PC-9 (cell line): ENCODE data around the gene CPVL. TPM values are rescaled to one million over a fixed set of nuclear protein-coding genes. Genes with fewer than 3 reads are reported as not detected.
A peak's percentile ranks its signal among the peaks of the same experiment; 100 is the strongest.

Experiments
- BruUV-seq: library from RNA; stranded (reverse); fragments of 400-500 nt; replicated peaks from 2 replicates; lab custom pipeline; 2021; lab: Mats Ljungman, UMichigan
- CTCF ChIA-PET: fragments of 300-600 bp; sonication (Branson Sonifier 250); formaldehyde crosslinking; loops from one replicate; lab custom pipeline; 2022; ENCODE audit warnings: antibody characterized with exemption; lab: Charles Lee
- POLR2A ChIA-PET: fragments of 300-600 bp; sonication (Branson Sonifier 250); formaldehyde crosslinking; loops from one replicate; lab custom pipeline; 2022; ENCODE audit warnings: antibody characterized with exemption; ENCODE audit not compliant: unreplicated experiment; lab: Charles Lee
- DNase-seq, 2 experiments: peaks; one replicate each; pipeline versions ENCODE4 v3.0.0 to v3.0.0-alpha.2; 2015 to 2022; ENCODE audit warnings: mixed read lengths in 1 of 2
- H2AFZ ChIP-seq: fragments of 200-600 bp; sonication (generic); 2 replicates; pipeline ENCODE4 v1.8.1; 2017; ENCODE audit warnings: antibody characterized with exemption
- H3F3A ChIP-seq: fragments of 200-600 bp; sonication (generic); 2 replicates; pipeline ENCODE4 v1.8.1; 2017; ENCODE audit warnings: antibody characterized with exemption, mild to moderate bottlenecking, low read depth; ENCODE audit not compliant: insufficient read depth
- H3K27ac ChIP-seq: fragments of 200-600 bp; sonication (generic); 2 replicates; pipeline ENCODE4 v1.6.1; 2016; ENCODE audit warnings: mixed run types
- H3K27me3 ChIP-seq: fragments of 200-600 bp; sonication (generic); 2 replicates; pipeline ENCODE4 v1.6.1; 2016; ENCODE audit warnings: low read depth, mixed run types; ENCODE audit not compliant: insufficient read depth
- H3K36me3 ChIP-seq: fragments of 200-600 bp; sonication (generic); 2 replicates; pipeline ENCODE4 v1.6.1; 2016; ENCODE audit warnings: low read depth, mixed run types
- H3K4me1 ChIP-seq: fragments of 200-600 bp; sonication (generic); replicated peaks from 2 replicates; pipeline ENCODE4 v1.6.1; 2016; ENCODE audit warnings: mixed run types; ENCODE audit not compliant: insufficient read depth
- H3K4me2 ChIP-seq: fragments of 200-600 bp; sonication (generic); 2 replicates; pipeline ENCODE4 v1.6.1; 2017; ENCODE audit warnings: mixed run types
- H3K4me3 ChIP-seq: fragments of 200-600 bp; sonication (generic); 2 replicates; pipeline ENCODE4 v1.6.1; 2016; ENCODE audit warnings: mixed run types
- H3K79me2 ChIP-seq: fragments of 200-600 bp; sonication (generic); 2 replicates; pipeline ENCODE4 v1.6.1; 2017; ENCODE audit warnings: low read depth, mixed run types
- H3K9me2 ChIP-seq: fragments of 200-600 bp; sonication (generic); 2 replicates; pipeline ENCODE4 v1.8.1; 2017; ENCODE audit warnings: mild to moderate bottlenecking; ENCODE audit not compliant: insufficient read depth
- H3K9me3 ChIP-seq: fragments of 200-600 bp; sonication (generic); 2 replicates; pipeline ENCODE4 v1.8.1; 2016; ENCODE audit warnings: low read depth; ENCODE audit not compliant: insufficient read depth
- H4K20me1 ChIP-seq: fragments of 200-600 bp; sonication (generic); 2 replicates; pipeline ENCODE4 v1.8.1; 2017; ENCODE audit not compliant: insufficient read depth
- EZH2 ChIP-seq: fragments of 200-600 bp; sonication (generic); IDR thresholded peaks from 2 replicates; pipeline ENCODE4 v1.8.0; 2017; ENCODE audit warnings: antibody characterized with exemption, low read depth
- intact Hi-C: fragments of 100-400 bp; cut with micrococcal nuclease; formaldehyde crosslinking; loops from one replicate; pipeline ENCODE4 v1.10.0; 2022; ENCODE audit not compliant: unreplicated experiment
- total RNA-seq: library from RNA; stranded (reverse); gene quantifications from 2 replicates; pipeline ENCODE4 v1.2.3, GENCODE V29; 2021
- TF ChIP-seq, protein P1 (sequence below): fragments of 200-600 bp; sonication (generic); conservative IDR thresholded peaks from 2 replicates; pipeline ENCODE4 v1.6.1; 2017; ENCODE audit warnings: mixed run types, antibody characterized with exemption, mild to moderate bottlenecking, moderate library complexity

The CPVL gene
- total RNA-seq, 1 experiment from 2014 or later, result not detected

GRCh38 chr7:28989211-28989980 lies 156.9 kb downstream of the CPVL start:
- Histone ChIP-seq H3K27me3 (no peaks in the 10 kb centered on the region), H3K4me2 (no peak overlapping the region), H2AFZ (no peak overlapping the region), H3K79me2 (no peaks in the 10 kb centered on the region), H4K20me1 (no peaks in the 10 kb centered on the region), H3K9me3 (peaks cover 7% of the 10 kb centered on the region; the same call in 1 of the 2 replicates), H3K27ac (no peak overlapping the region), H3K4me3 (no peak overlapping the region), H3F3A (no peaks in the 10 kb centered on the region), H3K36me3 (no peaks in the 10 kb centered on the region), H3K9me2 (no peaks in the 10 kb centered on the region), H3K4me1 (peaks cover 15% of the 10 kb centered on the region)
- no TSS peak for BruUV-seq
- intact Hi-C loops, result no loop called here
- no peak for DNase-seq
- TF ChIP-seq, protein P1, sequence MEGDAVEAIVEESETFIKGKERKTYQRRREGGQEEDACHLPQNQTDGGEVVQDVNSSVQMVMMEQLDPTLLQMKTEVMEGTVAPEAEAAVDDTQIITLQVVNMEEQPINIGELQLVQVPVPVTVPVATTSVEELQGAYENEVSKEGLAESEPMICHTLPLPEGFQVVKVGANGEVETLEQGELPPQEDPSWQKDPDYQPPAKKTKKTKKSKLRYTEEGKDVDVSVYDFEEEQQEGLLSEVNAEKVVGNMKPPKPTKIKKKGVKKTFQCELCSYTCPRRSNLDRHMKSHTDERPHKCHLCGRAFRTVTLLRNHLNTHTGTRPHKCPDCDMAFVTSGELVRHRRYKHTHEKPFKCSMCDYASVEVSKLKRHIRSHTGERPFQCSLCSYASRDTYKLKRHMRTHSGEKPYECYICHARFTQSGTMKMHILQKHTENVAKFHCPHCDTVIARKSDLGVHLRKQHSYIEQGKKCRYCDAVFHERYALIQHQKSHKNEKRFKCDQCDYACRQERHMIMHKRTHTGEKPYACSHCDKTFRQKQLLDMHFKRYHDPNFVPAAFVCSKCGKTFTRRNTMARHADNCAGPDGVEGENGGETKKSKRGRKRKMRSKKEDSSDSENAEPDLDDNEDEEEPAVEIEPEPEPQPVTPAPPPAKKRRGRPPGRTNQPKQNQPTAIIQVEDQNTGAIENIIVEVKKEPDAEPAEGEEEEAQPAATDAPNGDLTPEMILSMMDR, result no peak
- TF ChIP-seq EZH2, result no peak
- POLR2A ChIA-PET, result no interaction called here
- CTCF ChIA-PET, result no interaction called here

DNA sequence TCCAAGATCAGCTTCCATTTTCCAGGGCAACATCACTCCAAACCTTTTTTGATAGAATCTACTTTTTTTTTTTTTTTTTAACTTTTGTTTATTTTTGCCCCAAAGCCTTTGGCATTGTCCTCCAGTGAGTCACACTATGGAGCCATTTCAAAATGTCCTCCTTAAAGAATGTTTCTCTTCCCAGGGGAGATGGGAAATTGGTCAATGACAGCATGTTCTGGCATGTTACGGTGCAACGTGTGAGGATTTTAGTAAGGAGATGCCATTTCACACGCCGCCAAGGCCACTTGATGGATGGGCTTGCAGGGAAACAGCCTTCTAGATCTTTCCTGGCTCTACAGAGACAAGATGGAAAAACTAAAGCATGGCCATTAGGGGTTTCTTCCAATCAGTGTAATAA lies 157.5 kb downstream of the CPVL start:
- ChIA-PET POLR2A (no interaction called here), CTCF (no interaction called here)

DNA sequence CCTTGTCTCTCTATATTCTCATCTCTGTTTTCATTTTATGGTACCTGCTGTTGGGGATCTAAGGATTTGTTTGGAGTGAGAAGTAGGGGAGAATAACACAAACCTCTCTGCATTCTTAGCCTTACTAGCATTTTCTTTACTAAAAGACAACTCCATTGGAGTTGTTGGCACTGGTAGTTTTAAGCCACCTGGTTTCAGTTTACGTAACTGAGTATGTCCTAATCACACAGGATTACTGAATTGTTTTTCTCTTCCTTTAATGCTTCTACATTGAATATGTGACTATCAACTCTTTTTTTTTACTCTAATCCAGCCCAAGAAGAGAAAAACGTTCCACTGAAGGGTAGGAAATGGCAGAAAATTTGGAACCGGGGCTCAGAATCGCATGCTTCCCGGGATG lies 158.2 kb downstream of the CPVL start:
- Histone ChIP-seq H3K4me1 (peaks cover 18% of the 10 kb centered on the region), H3K9me3 (peaks cover 7% of the 10 kb centered on the region; the same call in 1 of the 2 replicates), H3K27me3 (no peaks in the 10 kb centered on the region), H2AFZ (no peak overlapping the region), H3K27ac (no peak overlapping the region), H4K20me1 (no peaks in the 10 kb centered on the region), H3K79me2 (no peaks in the 10 kb centered on the region), H3K4me2 (no peak overlapping the region), H3F3A (no peaks in the 10 kb centered on the region), H3K36me3 (no peaks in the 10 kb centered on the region), H3K9me2 (no peaks in the 10 kb centered on the region), H3K4me3 (no peak overlapping the region)
- intact Hi-C loops, result no loop called here
- ChIA-PET POLR2A (no interaction called here), CTCF (no interaction called here)
- no TSS peak for BruUV-seq
- no peak for TF ChIP-seq EZH2
- TF ChIP-seq, protein P1, result no peak
- no peak for DNase-seq

More for the DNA sequence above, 157.5 kb downstream of the CPVL start:
- H3K27ac ChIP-seq, result no peak overlapping the region
- no peak for TF ChIP-seq EZH2
- TF ChIP-seq, protein P1, result no peak
- no peaks in the 10 kb centered on the region for H4K20me1 ChIP-seq
- no peaks in the 10 kb centered on the region for H3K79me2 ChIP-seq
- H2AFZ ChIP-seq, result no peak overlapping the region
- no peak overlapping the region for H3K4me2 ChIP-seq
- H3K9me2 ChIP-seq, result no peaks in the 10 kb centered on the region
- H3K4me1 ChIP-seq, result peaks cover 18% of the 10 kb centered on the region
- DNase-seq, result peak in 1 of 2 experiments; percentile 70
- H3F3A ChIP-seq, result no peaks in the 10 kb centered on the region
- intact Hi-C loops, result no loop called here
- no peak overlapping the region for H3K4me3 ChIP-seq
- H3K9me3 ChIP-seq, result peaks cover 7% of the 10 kb centered on the region; the same call in 1 of the 2 replicates
- no TSS peak for BruUV-seq
- H3K36me3 ChIP-seq, result no peaks in the 10 kb centered on the region
- no peaks in the 10 kb centered on the region for H3K27me3 ChIP-seq
